Testis (tissue), 2 donors: ENCODE data around the gene SMAD7.

Source experiments
- CTCF ChIP-seq, 3 experiments: fragments of 450-650 bp in 2 of 3; fragments of 200-600 bp in 1 of 3; sonication (generic) in 1 of 3; IDR thresholded peaks; one replicate each; pipeline ENCODE4 v1.5.1; 2016 to 2019; ENCODE audit warnings: antibody characterized with exemption in 3 of 3, mild to moderate bottlenecking in 2 of 3, moderate library complexity in 1 of 3
- POLR2A ChIP-seq: fragments of 450-650 bp; IDR thresholded peaks from one replicate; pipeline ENCODE4 v1.6.1; 2017; ENCODE audit warnings: antibody characterized with exemption, mild to moderate bottlenecking, moderate library complexity

GRCh38 chr18:48904091-48904490 is 46.7 kb downstream of the SMAD7 start:
- no peak for TF ChIP-seq CTCF (IDR thresholded peaks at IDR 0.05)
- TF ChIP-seq POLR2A, result no peak
